GM18517 (cell line): Measurements from ENCODE around the gene FAM217B.
A peak's percentile ranks its signal among the peaks of the same experiment; 100 is the strongest.
"Not testable (repeated sequence)": the region's sequence is repeated elsewhere in the genome, so short reads cannot be mapped to it uniquely, and the experiment has no call there.

Experiments
- ATAC-seq: cut with Tn5 transposase; IDR thresholded peaks from one replicate; pipeline ENCODE4 v1.9.1; 2021; ENCODE audit warnings: mild to moderate bottlenecking, moderate library complexity; ENCODE audit not compliant: unreplicated experiment

The FAM217B gene

GRCh38 chr20:59938221-59938620, 2.0 kb upstream of the FAM217B start:
- ATAC-seq: no peak

DNA sequence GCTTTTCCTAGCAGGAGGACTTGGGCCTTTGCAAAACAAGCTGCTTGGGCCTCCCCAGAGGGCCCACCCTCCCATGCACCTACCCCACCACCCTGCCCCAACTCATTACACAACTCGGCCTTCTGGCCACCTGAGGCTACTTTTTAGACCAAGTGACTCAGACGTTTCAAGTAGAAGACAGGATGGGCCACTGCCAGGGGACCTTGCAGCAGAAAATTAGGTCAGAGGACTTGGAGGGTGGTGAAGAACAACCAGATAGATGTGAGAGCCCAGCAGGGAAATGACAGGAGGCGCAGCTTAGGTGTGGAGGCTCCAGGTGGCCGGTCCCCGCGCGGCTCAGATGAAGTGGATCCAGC, 1.5 kb upstream of the FAM217B start:
- ATAC-seq: no peak

DNA sequence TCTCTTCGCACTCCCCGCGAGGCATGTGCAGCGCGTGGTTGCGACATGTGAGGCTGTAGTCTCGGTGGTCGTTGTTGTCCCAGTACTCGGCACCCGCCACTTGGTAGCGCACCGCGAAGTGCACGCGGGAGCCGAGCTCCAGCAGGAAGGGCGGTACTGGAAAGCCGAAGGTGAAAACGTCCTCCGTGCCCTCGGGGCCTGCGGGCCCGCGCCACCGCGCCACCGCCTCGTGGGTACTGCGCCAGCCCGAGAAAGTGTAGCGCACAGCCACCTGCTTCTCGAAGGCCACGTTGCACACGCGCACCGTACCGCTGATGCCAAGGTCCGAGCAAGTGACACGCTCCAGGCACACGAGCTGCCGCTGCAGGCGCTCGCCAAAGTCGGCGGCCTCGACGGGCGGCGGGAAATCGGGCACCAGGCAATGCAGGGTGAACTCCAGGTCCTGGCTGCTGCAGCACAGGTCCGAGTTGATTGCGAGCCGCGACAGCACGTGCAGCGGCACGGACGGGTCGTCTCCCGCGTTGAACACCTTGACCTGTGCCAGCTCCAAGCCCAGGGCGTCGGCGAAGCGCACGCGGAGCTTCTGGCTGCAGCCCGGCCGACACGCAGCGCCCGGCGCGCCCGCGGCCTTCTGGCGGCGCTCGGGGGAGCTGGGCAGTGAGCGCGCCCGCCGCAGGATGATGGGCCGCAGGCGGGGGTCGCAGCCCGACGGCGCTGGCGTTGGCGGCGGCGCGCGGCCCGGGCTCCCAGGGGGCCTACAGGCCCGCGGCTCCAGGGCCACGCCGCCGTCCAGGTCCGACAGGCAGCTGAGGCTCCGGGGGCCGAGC, 924 bp upstream of the FAM217B start:
- no peak for ATAC-seq

DNA sequence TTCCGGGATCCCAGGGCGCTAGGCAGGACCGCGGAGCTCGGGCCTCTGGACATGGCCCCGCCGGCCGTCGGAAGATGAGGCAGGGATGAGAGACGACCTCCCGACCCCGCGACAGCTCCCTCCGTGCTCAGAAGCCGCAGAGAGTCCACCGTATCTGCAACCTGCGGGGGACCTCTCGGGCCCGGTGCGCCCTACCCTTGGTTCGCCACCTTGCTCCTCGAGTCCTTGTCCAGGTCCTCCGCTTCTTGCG, 385 bp upstream of the FAM217B start:
- ATAC-seq: peak; percentile 43

- ATAC-seq: peak; percentile 21
Measured at GRCh38 chr20:59940956-59941294, 736 bp downstream of the FAM217B start.

GRCh38 chr20:59942245-59942644, 2.1 kb downstream of the FAM217B start:
- no peak for ATAC-seq

DNA sequence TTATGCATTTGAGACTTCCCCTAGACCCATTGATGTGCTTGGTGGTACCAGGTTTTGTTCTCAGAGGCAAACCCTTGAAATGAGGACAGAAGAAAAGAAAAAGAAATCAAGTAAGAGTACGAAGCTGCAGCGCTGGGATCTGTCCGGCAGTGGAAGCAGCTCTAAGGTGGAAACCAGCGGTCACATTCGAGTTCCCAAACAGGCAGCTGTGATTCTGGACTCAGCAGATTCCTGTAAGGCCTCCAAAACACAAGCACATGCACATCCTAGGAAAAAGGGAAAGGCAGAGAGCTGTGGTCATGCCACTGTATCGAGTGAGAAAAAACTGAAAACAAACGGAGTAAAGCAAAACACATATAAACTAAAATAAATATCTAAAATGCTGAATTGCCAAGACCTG, 4.5 kb downstream of the FAM217B start:
- ATAC-seq: no peak

DNA sequence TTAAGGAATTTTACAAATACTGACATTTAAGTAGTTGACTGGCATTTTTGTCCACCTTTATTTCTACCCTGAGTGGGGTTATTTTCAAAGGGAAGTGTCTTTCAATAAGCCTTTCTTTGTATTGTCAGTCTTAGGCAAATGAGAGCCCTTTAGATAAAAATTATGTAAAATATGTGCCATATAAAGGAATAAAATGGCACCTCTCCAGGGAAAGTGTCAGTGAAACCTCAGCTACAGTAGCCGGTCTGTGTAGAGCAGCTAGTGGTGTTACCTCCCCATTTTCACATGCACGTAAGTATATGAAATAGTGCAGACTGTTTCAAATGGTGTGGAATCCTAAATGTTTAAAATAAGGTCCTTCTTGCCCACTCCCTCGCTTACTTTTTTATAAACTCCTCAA, 5.0 kb downstream of the FAM217B start:
- no peak for ATAC-seq

DNA sequence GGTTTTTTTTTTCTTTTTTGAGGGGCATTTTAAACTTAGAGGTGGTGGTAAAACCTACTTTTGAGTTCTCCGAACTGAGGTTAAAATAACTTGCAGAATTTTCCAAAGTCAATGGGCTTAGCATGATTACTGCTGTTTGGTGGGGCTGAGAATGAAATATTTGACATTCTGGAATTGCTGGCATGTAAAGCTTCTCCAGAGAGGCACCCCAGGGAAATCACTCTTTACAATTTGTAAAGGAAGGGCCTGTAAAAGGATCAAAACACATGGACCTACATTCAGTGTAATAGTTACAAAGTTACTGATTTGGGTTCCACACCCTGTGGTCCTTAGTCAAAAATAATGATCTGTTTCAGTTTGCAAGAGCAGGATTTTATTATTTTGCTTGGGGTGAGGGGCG, 5.5 kb downstream of the FAM217B start:
- ATAC-seq: no peak

- ATAC-seq: no peak
Measured at GRCh38 chr20:59947376-59947775, 7.2 kb downstream of the FAM217B start.

DNA sequence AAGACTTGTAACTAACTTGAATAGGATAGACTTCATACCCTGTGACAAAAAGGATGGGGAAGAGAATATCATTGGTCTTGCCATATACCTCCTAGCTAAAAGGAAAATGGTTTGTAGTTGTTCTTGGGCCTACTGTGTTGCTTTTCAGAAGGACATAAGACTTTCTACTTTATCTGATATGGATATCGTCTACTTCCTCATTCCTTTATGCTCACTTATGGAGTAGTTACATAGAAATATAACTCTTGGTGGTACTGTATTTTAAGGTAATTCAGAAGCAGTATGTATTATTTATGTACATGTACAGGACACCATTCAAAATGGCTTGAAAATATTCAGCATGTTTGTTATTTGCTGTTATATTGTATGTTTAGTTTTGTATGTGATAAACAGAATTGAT, 8.0 kb downstream of the FAM217B start:
- no peak for ATAC-seq

- ATAC-seq: no peak
Measured at GRCh38 chr20:59948828-59949720, 8.9 kb downstream of the FAM217B start.

DNA sequence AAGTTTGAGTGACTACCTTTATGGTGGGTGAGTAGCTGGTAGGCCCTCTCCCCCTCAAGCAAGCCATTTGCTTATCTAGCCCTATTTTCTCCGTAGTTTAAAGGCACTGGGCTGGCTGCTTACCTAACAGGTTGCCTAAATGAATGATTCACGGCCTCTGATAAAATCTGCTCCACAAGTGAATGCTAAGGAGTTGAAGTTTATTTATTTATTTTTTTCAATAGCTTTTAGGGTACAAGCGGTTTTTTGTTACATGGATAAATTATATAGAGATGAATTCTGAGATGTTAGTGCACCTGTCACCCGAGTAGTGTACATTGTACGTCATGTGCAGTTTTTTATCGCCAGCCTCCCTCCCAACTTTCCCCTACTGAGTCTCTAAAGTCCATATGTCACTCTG, 9.7 kb downstream of the FAM217B start:
- ATAC-seq: no peak

GRCh38 chr20:59954718-59955117, 14.5 kb downstream of the FAM217B start:
- ATAC-seq: no peak

GRCh38 chr20:59955131-59955796, 15.1 kb downstream of the FAM217B start:
- no peak for ATAC-seq

GRCh38 chr20:59957568-59957967, 17.4 kb downstream of the FAM217B start:
- not testable (repeated sequence) for ATAC-seq

GRCh38 chr20:59958123-59958522, 17.9 kb downstream of the FAM217B start, which contains the start of gene CDH26:
Gene CDH26 (plus strand): TSS chr20:59958423. CDS start chr20:59958727, 304 bp downstream.
- no peak for ATAC-seq

- no peak for ATAC-seq
Measured at GRCh38 chr20:59958626-59959025, 18.4 kb downstream of the FAM217B start.

- ATAC-seq: no peak
Measured at GRCh38 chr20:59961423-59961822, 21.2 kb downstream of the FAM217B start.

- no peak for ATAC-seq
Measured at GRCh38 chr20:59962155-59962554, 22.0 kb downstream of the FAM217B start.

DNA sequence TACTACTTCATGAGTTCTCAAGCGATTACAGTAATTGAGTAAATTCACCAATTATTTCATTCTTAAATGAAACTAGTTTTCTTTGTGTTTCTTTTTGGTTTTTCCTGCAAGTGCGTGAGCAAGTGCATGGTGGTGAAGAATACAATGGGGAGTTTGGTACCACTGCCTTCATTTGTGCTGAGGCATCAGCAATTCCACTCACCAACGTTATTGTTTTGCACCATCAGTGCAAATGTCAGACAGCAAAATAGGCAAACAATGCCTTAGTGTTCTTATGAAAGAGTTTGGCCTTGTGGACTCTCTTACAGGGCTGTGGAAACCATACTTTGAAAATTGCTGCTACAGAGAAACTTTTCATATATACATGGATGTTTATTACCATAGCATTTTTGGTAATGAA, 26.2 kb downstream of the FAM217B start:
- ATAC-seq: no peak

DNA sequence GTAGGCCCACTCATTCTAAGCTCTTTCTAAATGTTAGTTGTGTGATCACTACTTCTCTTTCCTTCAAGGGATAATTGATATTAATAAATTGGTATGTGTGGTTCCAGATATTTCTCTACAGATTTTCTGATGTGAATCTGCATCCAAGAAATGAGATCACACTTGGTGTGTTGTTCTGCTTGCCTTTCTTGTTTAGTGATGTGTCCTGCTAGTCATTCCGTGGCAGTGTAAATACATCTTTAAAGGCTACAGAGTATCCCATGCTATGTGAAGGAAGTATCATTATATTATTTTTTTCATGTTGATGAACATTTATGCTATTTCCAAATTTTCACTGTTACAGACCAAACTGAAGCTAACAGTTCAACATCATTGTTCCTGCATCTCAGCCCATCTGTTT, 31.2 kb downstream of the FAM217B start:
- no peak for ATAC-seq
